Ishikawa (cell line): ENCODE measurements around the gene GZMM.

ENCODE experiments used
- CEBPB ChIP-seq: IDR thresholded peaks from 2 replicates; pipeline ENCODE4 v1.6.1; 2012
- CREB1 ChIP-seq: IDR thresholded peaks from 2 replicates; pipeline ENCODE4 v1.6.1; 2012; ENCODE audit warnings: low read depth
- EGR1 ChIP-seq: IDR thresholded peaks from 2 replicates; pipeline ENCODE4 v1.6.1; 2012
- EP300 ChIP-seq: IDR thresholded peaks from 2 replicates; pipeline ENCODE4 v1.6.1; 2012; ENCODE audit warnings: borderline replicate concordance
- MAX ChIP-seq: IDR thresholded peaks from 2 replicates; pipeline ENCODE4 v1.6.1; 2012
- NFIC ChIP-seq: IDR thresholded peaks from 2 replicates; pipeline ENCODE4 v1.6.1; 2012
- RAD21 ChIP-seq: IDR thresholded peaks from 2 replicates; pipeline ENCODE4 v1.6.1; 2012; ENCODE audit warnings: low read depth
- REST ChIP-seq: IDR thresholded peaks from 2 replicates; pipeline ENCODE4 v1.6.1; 2012; ENCODE audit warnings: low read depth, mild to moderate bottlenecking
- TAF1 ChIP-seq: IDR thresholded peaks from 2 replicates; pipeline ENCODE4 v1.6.1; 2012; ENCODE audit warnings: low read depth, mild to moderate bottlenecking
- TEAD4 ChIP-seq: IDR thresholded peaks from 2 replicates; pipeline ENCODE4 v1.6.1; 2012
- YY1 ChIP-seq: IDR thresholded peaks from 2 replicates; pipeline ENCODE4 v1.6.1; 2012; ENCODE audit warnings: low read depth

DNA sequence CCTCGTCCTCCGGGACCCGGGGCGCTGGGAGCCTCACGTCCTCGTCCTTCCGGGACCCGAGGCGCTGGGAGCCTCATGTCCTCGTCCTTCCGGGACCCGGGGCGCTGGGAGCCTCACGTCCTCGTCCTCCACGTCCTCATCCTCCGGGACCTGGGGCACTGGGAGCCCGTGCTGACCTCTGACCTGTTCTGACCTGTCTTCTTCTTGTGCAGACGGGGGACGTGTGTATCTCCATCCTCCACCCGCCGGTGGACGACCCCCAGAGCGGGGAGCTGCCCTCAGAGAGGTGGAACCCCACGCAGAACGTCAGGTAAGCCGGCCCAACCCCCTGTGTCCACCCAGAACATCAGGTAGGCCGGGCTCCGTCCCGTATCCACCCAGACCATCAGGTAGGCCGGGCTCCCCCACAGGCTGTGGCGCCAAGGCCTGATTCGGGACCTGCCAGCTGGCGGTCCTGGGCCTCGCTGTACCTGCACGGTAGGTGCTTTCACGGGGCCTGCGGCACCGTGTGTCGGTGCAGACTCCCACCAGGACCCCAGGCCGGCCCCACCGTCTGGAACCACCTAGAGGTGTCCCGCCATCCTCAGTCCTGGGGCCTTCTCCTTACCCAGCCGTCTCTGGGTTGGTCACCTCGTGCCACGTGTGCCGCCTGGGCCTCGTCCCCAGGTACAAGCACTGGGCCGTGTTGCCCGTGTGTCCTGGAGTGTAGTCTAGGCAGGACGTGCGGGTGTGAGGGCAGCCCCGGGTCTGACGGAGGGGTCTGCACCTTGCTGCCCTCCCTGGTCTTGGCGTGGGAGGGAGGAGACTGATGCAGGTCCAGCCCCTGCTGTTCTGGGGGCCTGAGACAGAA, 7.6 kb upstream of the GZMM start:
- TF ChIP-seq EP300 (no peak), REST (no peak), YY1 (no peak), EGR1 (no peak), TAF1 (no peak), NFIC (no peak), RAD21 (no peak), TEAD4 (no peak), MAX (no peak), CREB1 (no peak), CEBPB (no peak)
